HepG2 (cell line): ENCODE results near the gene NEDD8. TPM values are rescaled to one million over a fixed set of nuclear protein-coding genes. Genes with fewer than 3 reads are reported as not detected.
A peak's percentile ranks its signal among the peaks of the same experiment; 100 is the strongest.

Source experiments
- AGO2 ChIP-seq: fragments of 200-400 bp; formaldehyde crosslinking; optimal IDR thresholded peaks from 2 replicates; pipeline ENCODE3; 2017; ENCODE audit warnings: mild to moderate bottlenecking, low read depth, low read length, moderate library complexity
- CREM ChIP-seq, 2 experiments: sonication (generic) in 1 of 2; formaldehyde crosslinking in 1 of 2; IDR thresholded peaks; 2 replicates each; pipeline versions ENCODE4 v1.4.0 to v1.6.1; 2016 to 2020; ENCODE audit warnings: antibody characterized with exemption in 1 of 2, mild to moderate bottlenecking in 1 of 2, missing genetic modification reagents in 1 of 2
- JUNB ChIP-seq: sonication (generic); formaldehyde crosslinking; IDR thresholded peaks from 2 replicates; pipeline ENCODE4 v1.8.0; 2022; ENCODE audit warnings: missing genetic modification reagents, mild to moderate bottlenecking, borderline replicate concordance
- KLF12 ChIP-seq: sonication (generic); formaldehyde crosslinking; IDR thresholded peaks from 2 replicates; pipeline ENCODE4 v1.4.0; 2020; ENCODE audit warnings: missing genetic modification reagents, borderline replicate concordance
- PCBP2 ChIP-seq: fragments of 200-400 bp; formaldehyde crosslinking; optimal IDR thresholded peaks from 2 replicates; pipeline ENCODE3; 2018; ENCODE audit warnings: low read length, low read depth; ENCODE audit not compliant: poor library complexity, severe bottlenecking
- PHF20 ChIP-seq: sonication (generic); formaldehyde crosslinking; IDR thresholded peaks from 2 replicates; pipeline ENCODE4 v1.5.0; 2020; ENCODE audit warnings: mild to moderate bottlenecking, missing genetic modification reagents
- PPARG ChIP-seq: conservative IDR thresholded peaks from 2 replicates; pipeline ENCODE4 v1.6.1; 2016; ENCODE audit warnings: missing biosample characterization, missing genetic modification reagents
- TBX2 ChIP-seq: sonication (generic); formaldehyde crosslinking; IDR thresholded peaks from 2 replicates; pipeline ENCODE4 v1.5.0; 2020; ENCODE audit warnings: missing genetic modification reagents, mild to moderate bottlenecking, borderline replicate concordance
- ZBTB7B ChIP-seq: sonication (generic); formaldehyde crosslinking; IDR thresholded peaks from 2 replicates; pipeline ENCODE4 v1.4.0; 2020; ENCODE audit warnings: missing genetic modification reagents
- ZNF180 ChIP-seq: sonication (generic); formaldehyde crosslinking; IDR thresholded peaks from 2 replicates; pipeline ENCODE4 v1.4.0; 2020; ENCODE audit warnings: low read depth, missing genetic modification reagents, borderline replicate concordance
- ZNF282 ChIP-seq: fragments of 450-650 bp; IDR thresholded peaks from 2 replicates; pipeline ENCODE4 v1.6.1; 2018; ENCODE audit not compliant: partially characterized antibody
- ZNF318 ChIP-seq: sonication (generic); formaldehyde crosslinking; IDR thresholded peaks from 2 replicates; pipeline ENCODE4 v1.4.0; 2020; ENCODE audit warnings: mild to moderate bottlenecking, missing genetic modification reagents
- ZNF558 ChIP-seq: sonication (generic); formaldehyde crosslinking; IDR thresholded peaks from 2 replicates; pipeline ENCODE4 v1.9.0; 2022; ENCODE audit warnings: mild to moderate bottlenecking, missing genetic modification reagents, borderline replicate concordance
- ZNF597 ChIP-seq: sonication (generic); formaldehyde crosslinking; IDR thresholded peaks from 2 replicates; pipeline ENCODE4 v1.5.0; 2020; ENCODE audit warnings: missing genetic modification reagents
- ZNF619 ChIP-seq: sonication (generic); formaldehyde crosslinking; IDR thresholded peaks from 2 replicates; pipeline ENCODE4 v1.4.0; 2020; ENCODE audit warnings: mild to moderate bottlenecking, missing genetic modification reagents
- polyA plus RNA-seq, 8 experiments: library from polyadenylated mRNA; depleted of rRNA in 3 of 8; stranded (reverse) in 7 of 8; unstranded in 1 of 8; fragments of >200 nt; fragmentation: Illumina TruSeq in 4 of 8; extraction: Trizol in 4 of 8; gene quantifications; 2 replicates each; pipeline versions ENCODE4 v1.2.1 to v1.2.3, GENCODE V29; 2011 to 2016; ENCODE audit warnings: low read depth in 4 of 8, missing spikeins in 1 of 8, mixed read lengths in 1 of 8; ENCODE audit not compliant: insufficient read depth in 1 of 8
- total RNA-seq, 5 experiments: library from RNA; depleted of rRNA; stranded (reverse); fragments of >200 nt; fragmentation: Illumina TruSeq; extraction: Trizol; gene quantifications; 2 replicates each; pipeline ENCODE4 v1.2.3, GENCODE V29; 2016; ENCODE audit warnings: low read depth in 1 of 5
- TF ChIP-seq, protein P1 (sequence below): sonication (generic); formaldehyde crosslinking; conservative IDR thresholded peaks from 2 replicates; pipeline ENCODE4 v1.8.1; 2023; ENCODE audit warnings: missing genetic modification reagents
- TF ChIP-seq, protein P2 (sequence below): sonication (generic); IDR thresholded peaks from 2 replicates; pipeline ENCODE4 v1.6.1; 2016; ENCODE audit warnings: low read depth, borderline replicate concordance

NEDD8 gene
- total and polyA plus RNA-seq, 2 of the 13 experiments (the other 11 are each of a cell fraction or from before 2014, with no cell fraction given), result 535 to 713 TPM

DNA sequence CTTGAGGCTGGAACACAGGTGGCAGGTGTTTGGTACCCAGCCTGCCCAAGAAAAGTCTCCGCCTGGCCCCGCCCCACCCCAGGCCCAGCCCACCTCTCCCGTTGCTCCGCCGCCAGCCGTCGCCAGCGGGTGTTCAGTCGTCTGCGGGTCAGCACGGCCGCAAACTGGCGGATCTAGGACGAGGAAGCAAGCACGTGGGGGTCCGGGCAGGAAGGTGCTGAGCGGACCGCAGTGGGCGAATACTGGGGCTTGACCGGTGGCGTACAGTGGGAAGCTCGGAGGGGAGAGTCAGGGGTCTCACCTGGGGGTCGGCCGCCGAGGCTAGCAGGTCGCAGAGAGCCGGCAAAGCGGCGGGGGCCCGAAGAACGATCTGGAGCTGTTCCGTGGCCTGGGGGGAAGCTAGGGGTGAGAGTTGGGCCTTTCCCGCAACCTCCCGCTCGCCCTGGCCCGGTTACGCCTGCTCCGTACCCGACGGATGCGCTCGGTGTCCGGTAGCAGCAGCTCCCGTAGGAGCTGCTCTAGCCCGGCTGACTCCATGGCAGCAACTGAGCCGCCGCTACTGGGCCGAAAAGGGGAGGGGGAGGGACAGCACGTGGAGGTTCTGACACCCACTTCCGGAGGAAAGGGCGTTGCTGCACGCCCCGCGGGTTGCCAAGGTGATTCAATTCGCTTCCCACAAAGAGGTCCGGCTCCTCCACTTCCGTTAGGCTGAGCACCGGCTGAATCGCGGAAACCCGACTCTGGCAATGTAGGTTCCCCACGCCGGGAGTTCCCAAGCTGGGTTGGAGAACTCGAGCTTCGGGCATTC lies 43.7 kb downstream of the NEDD8 start, which contains the start of gene IPO4 (continued):
- TF ChIP-seq ZNF597, result no peak
- TF ChIP-seq ZNF282, result no peak
- TF ChIP-seq ZBTB7B, result peak; percentile 82; the same call in 1 of the 2 replicates
- peak; percentile 100 for TF ChIP-seq AGO2
- peak; percentile 97; the same call in 1 of the 2 replicates for TF ChIP-seq CREM (IDR thresholded peaks at IDR 0.05)
- no peak; the same call in 1 of the 2 replicates for TF ChIP-seq CREM (CRISPR knock-in tag; IDR thresholded peaks at IDR 0.05)
- TF ChIP-seq ZNF619 (CRISPR knock-in tag), result peak; percentile 98; the same call in 1 of the 2 replicates
- peak; percentile 99 for TF ChIP-seq TBX2 (CRISPR knock-in tag)
- TF ChIP-seq, protein P1, sequence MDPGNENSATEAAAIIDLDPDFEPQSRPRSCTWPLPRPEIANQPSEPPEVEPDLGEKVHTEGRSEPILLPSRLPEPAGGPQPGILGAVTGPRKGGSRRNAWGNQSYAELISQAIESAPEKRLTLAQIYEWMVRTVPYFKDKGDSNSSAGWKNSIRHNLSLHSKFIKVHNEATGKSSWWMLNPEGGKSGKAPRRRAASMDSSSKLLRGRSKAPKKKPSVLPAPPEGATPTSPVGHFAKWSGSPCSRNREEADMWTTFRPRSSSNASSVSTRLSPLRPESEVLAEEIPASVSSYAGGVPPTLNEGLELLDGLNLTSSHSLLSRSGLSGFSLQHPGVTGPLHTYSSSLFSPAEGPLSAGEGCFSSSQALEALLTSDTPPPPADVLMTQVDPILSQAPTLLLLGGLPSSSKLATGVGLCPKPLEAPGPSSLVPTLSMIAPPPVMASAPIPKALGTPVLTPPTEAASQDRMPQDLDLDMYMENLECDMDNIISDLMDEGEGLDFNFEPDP (CRISPR knock-in tag), result no peak
- TF ChIP-seq PHF20 (CRISPR knock-in tag), result no peak
- no peak for TF ChIP-seq JUNB (CRISPR knock-in tag)
- TF ChIP-seq, protein P2, sequence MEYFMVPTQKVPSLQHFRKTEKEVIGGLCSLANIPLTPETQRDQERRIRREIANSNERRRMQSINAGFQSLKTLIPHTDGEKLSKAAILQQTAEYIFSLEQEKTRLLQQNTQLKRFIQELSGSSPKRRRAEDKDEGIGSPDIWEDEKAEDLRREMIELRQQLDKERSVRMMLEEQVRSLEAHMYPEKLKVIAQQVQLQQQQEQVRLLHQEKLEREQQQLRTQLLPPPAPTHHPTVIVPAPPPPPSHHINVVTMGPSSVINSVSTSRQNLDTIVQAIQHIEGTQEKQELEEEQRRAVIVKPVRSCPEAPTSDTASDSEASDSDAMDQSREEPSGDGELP, result peak; percentile 89
- TF ChIP-seq ZNF318 (CRISPR knock-in tag), result peak; percentile 94
- TF ChIP-seq ZNF558, result no peak
- TF ChIP-seq PCBP2, result peak; percentile 73
- peak; percentile 100 for TF ChIP-seq KLF12 (CRISPR knock-in tag)
- TF ChIP-seq ZNF180, result 0 out of 2 replicates have a peak, but pooled peaks have one; percentile 32
- TF ChIP-seq PPARG (CRISPR knock-in tag), result peak; percentile 91
